Activated CD4-positive, alpha-beta T cell treated with anti-CD3 and anti-CD28 coated beads for 36 hours (primary cell): Measurements from ENCODE around the gene RIMBP2. TPM values are rescaled to one million over a fixed set of nuclear protein-coding genes. Genes with fewer than 3 reads are reported as not detected.

Experiments
- ATAC-seq: fragments of 200-7000 bp; cut with Tn5 transposase; one replicate; pipeline ENCODE4 v1.10.0; 2021; ENCODE audit warnings: mild to moderate bottlenecking, moderate library complexity
- CTCF ChIA-PET: fragments of 350-600 bp; sonication (Branson Sonifier 250); formaldehyde crosslinking; loops from one replicate; lab custom pipeline; 2021; ENCODE audit warnings: antibody characterized with exemption; lab: Charles Lee
- POLR2A ChIA-PET: fragments of 350-600 bp; sonication (Branson Sonifier 250); formaldehyde crosslinking; loops from one replicate; lab custom pipeline; 2021; ENCODE audit warnings: antibody characterized with exemption, inconsistent platforms; lab: Charles Lee
- DNase-seq: peaks from one replicate; pipeline ENCODE4 v3.0.0-alpha.2; 2020
- H3K27ac Mint-ChIP-seq: one replicate; pipeline ENCODE4 v1.8.0; 2021; ENCODE audit warnings: mixed read lengths
- H3K27me3 Mint-ChIP-seq: one replicate; pipeline ENCODE4 v1.8.0; 2021; ENCODE audit warnings: mixed read lengths
- H3K36me3 Mint-ChIP-seq: one replicate; pipeline ENCODE4 v1.8.0; 2021; ENCODE audit warnings: low read depth, mixed read lengths
- H3K4me1 Mint-ChIP-seq: one replicate; pipeline ENCODE4 v1.8.0; 2021; ENCODE audit warnings: mixed read lengths
- H3K4me3 Mint-ChIP-seq: one replicate; pipeline ENCODE4 v1.8.0; 2021; ENCODE audit warnings: mild to moderate bottlenecking, moderate library complexity, mixed read lengths
- H3K9me3 Mint-ChIP-seq: one replicate; pipeline ENCODE4 v1.8.0; 2021; ENCODE audit warnings: low read depth, mixed read lengths
- intact Hi-C, 2 experiments: fragments of 100-400 bp; cut with DNase I in 1 of 2; cut with micrococcal nuclease in 1 of 2; formaldehyde crosslinking; loops; one replicate each; pipeline versions ENCODE4 v1.14.2 to v1.15.1; 2022 to 2024; cut with DNase I, micrococcal nuclease
- total RNA-seq, 2 experiments: library from RNA; stranded (reverse); gene quantifications; one replicate each; pipeline ENCODE4 v1.2.3, GENCODE V29; 2021

The RIMBP2 gene
- total RNA-seq, 2 experiments from 2014 or later: not detected

- intact Hi-C loops: no loop called here
- no peak overlapping the region for H3K4me3 Mint-ChIP-seq
- H3K27ac Mint-ChIP-seq: no peak overlapping the region
- no peaks in the 10 kb centered on the region for H3K36me3 Mint-ChIP-seq
- ATAC-seq (no peak), DNase-seq (no peak)
- no peaks in the 10 kb centered on the region for H3K9me3 Mint-ChIP-seq
- H3K4me1 Mint-ChIP-seq: no peaks in the 10 kb centered on the region
- CTCF ChIA-PET: no interaction called here
- POLR2A ChIA-PET: no interaction called here
- H3K27me3 Mint-ChIP-seq: no peaks in the 10 kb centered on the region
Observed at GRCh38 chr12:130636370-130636769, 79.7 kb downstream of the RIMBP2 start.

GRCh38 chr12:130634866-130635265 is 81.2 kb downstream of the RIMBP2 start:
- H3K27ac Mint-ChIP-seq: no peak overlapping the region
- no peaks in the 10 kb centered on the region for H3K27me3 Mint-ChIP-seq
- H3K36me3 Mint-ChIP-seq: no peaks in the 10 kb centered on the region
- intact Hi-C loops: no loop called here
- POLR2A ChIA-PET: no interaction called here
- no peaks in the 10 kb centered on the region for H3K4me1 Mint-ChIP-seq
- H3K9me3 Mint-ChIP-seq: no peaks in the 10 kb centered on the region
- CTCF ChIA-PET: no interaction called here
- H3K4me3 Mint-ChIP-seq: no peak overlapping the region
- no peak for DNase-seq
- ATAC-seq: no peak

GRCh38 chr12:130633771-130634170 is 82.3 kb downstream of the RIMBP2 start:
- ChIA-PET CTCF (no interaction called here), POLR2A (no interaction called here)
- Mint-ChIP-seq H3K4me3 (no peak overlapping the region), H3K27ac (no peak overlapping the region), H3K9me3 (no peaks in the 10 kb centered on the region), H3K36me3 (no peaks in the 10 kb centered on the region), H3K4me1 (no peaks in the 10 kb centered on the region), H3K27me3 (no peaks in the 10 kb centered on the region)
- DNase-seq (no peak), ATAC-seq (no peak)
- intact Hi-C loops: no loop called here

- DNase-seq (no peak), ATAC-seq (no peak)
- Mint-ChIP-seq H3K4me1 (no peaks in the 10 kb centered on the region), H3K27me3 (no peaks in the 10 kb centered on the region), H3K9me3 (no peaks in the 10 kb centered on the region), H3K36me3 (no peaks in the 10 kb centered on the region), H3K4me3 (no peak overlapping the region), H3K27ac (no peak overlapping the region)
- ChIA-PET CTCF (no interaction called here), POLR2A (no interaction called here)
- intact Hi-C loops: no loop called here
Observed at GRCh38 chr12:130632642-130633041, 83.5 kb downstream of the RIMBP2 start.

- ChIA-PET CTCF (no interaction called here), POLR2A (no interaction called here)
- intact Hi-C loops: no loop called here
Observed at GRCh38 chr12:130628304-130628703, 87.8 kb downstream of the RIMBP2 start.

GRCh38 chr12:130627175-130627574 is 88.9 kb downstream of the RIMBP2 start:
- no peak overlapping the region for H3K27ac Mint-ChIP-seq
- no peaks in the 10 kb centered on the region for H3K4me1 Mint-ChIP-seq
- H3K9me3 Mint-ChIP-seq: no peaks in the 10 kb centered on the region
- H3K36me3 Mint-ChIP-seq: no peaks in the 10 kb centered on the region
- ATAC-seq (no peak), DNase-seq (no peak)
- ChIA-PET CTCF (no interaction called here), POLR2A (no interaction called here)
- peaks cover 4% of the 10 kb centered on the region for H3K27me3 Mint-ChIP-seq
- intact Hi-C loops: no loop called here
- no peak overlapping the region for H3K4me3 Mint-ChIP-seq

More at GRCh38 chr12:130628304-130628703, 87.8 kb downstream of the RIMBP2 start:
- Mint-ChIP-seq H3K27me3 (peaks cover 4% of the 10 kb centered on the region), H3K9me3 (no peaks in the 10 kb centered on the region), H3K36me3 (no peaks in the 10 kb centered on the region), H3K4me1 (no peaks in the 10 kb centered on the region), H3K27ac (no peak overlapping the region), H3K4me3 (no peak overlapping the region)
- ATAC-seq (no peak), DNase-seq (no peak)

GRCh38 chr12:130626601-130627000 is 89.5 kb downstream of the RIMBP2 start:
- POLR2A ChIA-PET: no interaction called here
- ATAC-seq (no peak), DNase-seq (no peak)
- Mint-ChIP-seq H3K36me3 (no peaks in the 10 kb centered on the region), H3K27ac (no peak overlapping the region), H3K4me1 (no peaks in the 10 kb centered on the region), H3K27me3 (peaks cover 4% of the 10 kb centered on the region), H3K9me3 (no peaks in the 10 kb centered on the region), H3K4me3 (no peak overlapping the region)
- CTCF ChIA-PET: no interaction called here
- intact Hi-C loops: no loop called here

- no peak for DNase-seq
- no peaks in the 10 kb centered on the region for H3K4me1 Mint-ChIP-seq
- intact Hi-C loops: no loop called here
- ATAC-seq: no peak
- no peaks in the 10 kb centered on the region for H3K9me3 Mint-ChIP-seq
- POLR2A ChIA-PET: no interaction called here
- CTCF ChIA-PET: interaction anchor here (0.6 to 0.7 kb wide), 2 partner anchors 25 to 461 kb away, joined by 3 read pairs; no protein-coding TSS in a partner anchor
- H3K27me3 Mint-ChIP-seq: peaks cover 4% of the 10 kb centered on the region
- H3K36me3 Mint-ChIP-seq: no peaks in the 10 kb centered on the region
- no peak overlapping the region for H3K4me3 Mint-ChIP-seq
- no peak overlapping the region for H3K27ac Mint-ChIP-seq
Observed at GRCh38 chr12:130625201-130625600, 90.9 kb downstream of the RIMBP2 start.

GRCh38 chr12:130622803-130623202 is 93.3 kb downstream of the RIMBP2 start:
- ChIA-PET CTCF (no interaction called here), POLR2A (no interaction called here)
- Mint-ChIP-seq H3K9me3 (no peaks in the 10 kb centered on the region), H3K27me3 (peaks cover 4% of the 10 kb centered on the region), H3K4me3 (no peak overlapping the region), H3K27ac (no peak overlapping the region), H3K4me1 (no peaks in the 10 kb centered on the region), H3K36me3 (no peaks in the 10 kb centered on the region)
- DNase-seq (no peak), ATAC-seq (no peak)
- intact Hi-C loops: no loop called here

- Mint-ChIP-seq H3K27ac (no peak overlapping the region), H3K36me3 (no peaks in the 10 kb centered on the region), H3K9me3 (no peaks in the 10 kb centered on the region), H3K4me3 (no peak overlapping the region), H3K4me1 (no peaks in the 10 kb centered on the region), H3K27me3 (peaks cover 4% of the 10 kb centered on the region)
- intact Hi-C loops: no loop called here
- CTCF ChIA-PET: no interaction called here
- DNase-seq (no peak), ATAC-seq (no peak)
- POLR2A ChIA-PET: no interaction called here
Observed at GRCh38 chr12:130621696-130622298, 94.3 kb downstream of the RIMBP2 start.

- ChIA-PET CTCF (interaction anchor here (1.0 kb wide), 1 partner anchor 134 kb away, joined by 3 read pairs; no protein-coding TSS in a partner anchor), POLR2A (no interaction called here)
- Mint-ChIP-seq H3K27me3 (peaks cover 4% of the 10 kb centered on the region), H3K9me3 (no peaks in the 10 kb centered on the region), H3K36me3 (no peaks in the 10 kb centered on the region), H3K4me1 (no peaks in the 10 kb centered on the region), H3K27ac (no peak overlapping the region), H3K4me3 (no peak overlapping the region)
- no peak for DNase-seq
- no peak for ATAC-seq
- intact Hi-C loops: no loop called here
Observed at GRCh38 chr12:130620756-130621155, 95.3 kb downstream of the RIMBP2 start.

GRCh38 chr12:130620281-130620680 is 95.8 kb downstream of the RIMBP2 start:
- ATAC-seq (no peak), DNase-seq (no peak)
- H3K4me3 Mint-ChIP-seq: no peak overlapping the region
- H3K27me3 Mint-ChIP-seq: peaks cover 2% of the 10 kb centered on the region
- H3K4me1 Mint-ChIP-seq: no peaks in the 10 kb centered on the region
- intact Hi-C loops: no loop called here
- POLR2A ChIA-PET: no interaction called here
- H3K9me3 Mint-ChIP-seq: no peaks in the 10 kb centered on the region
- H3K36me3 Mint-ChIP-seq: no peaks in the 10 kb centered on the region
- no peak overlapping the region for H3K27ac Mint-ChIP-seq
- CTCF ChIA-PET: interaction anchor here (1.0 kb wide), 1 partner anchor 135 kb away, joined by 3 read pairs; no protein-coding TSS in a partner anchor
